Gastroesophageal sphincter (tissue), 3 donors: ENCODE data around the gene KLHL3.

Experiments used
- CTCF ChIP-seq, 4 experiments: fragments of 200-600 bp in 2 of 4; fragments of 450-650 bp in 2 of 4; sonication (generic) in 1 of 4; IDR thresholded peaks; one replicate each; pipeline ENCODE4 v1.5.1; 2017 to 2019; ENCODE audit warnings: antibody characterized with exemption in 4 of 4, mild to moderate bottlenecking in 2 of 4, moderate library complexity in 2 of 4
- POLR2A ChIP-seq, 2 donors: fragments of 450-650 bp; IDR thresholded peaks; one replicate each; pipeline ENCODE4 v1.6.1; 2017; ENCODE audit warnings: antibody characterized with exemption in 2 of 2, mild to moderate bottlenecking in 2 of 2, moderate library complexity in 1 of 2

- no peak for TF ChIP-seq POLR2A (IDR thresholded peaks at IDR 0.05)
- TF ChIP-seq CTCF (IDR thresholded peaks at IDR 0.05): no peak
Measured at GRCh38 chr5:137727623-137728022, 8.3 kb downstream of the KLHL3 start.
